SK-N-SH treated with all-trans-retinoic acid at 6 μM for 48 hours (cell line): Measurements from ENCODE around the gene SERPINA6.

Experiments used
- ATAC-seq: fragments of 200-7000 bp; cut with Tn5 transposase; 3 replicates; pipeline ENCODE4 v1.9.1; 2020; ENCODE audit warnings: mild to moderate bottlenecking, moderate library complexity
- ARNTL ChIP-seq: fragments of 450-650 bp; formaldehyde crosslinking; IDR thresholded peaks from 2 replicates; pipeline ENCODE4 v1.5.0; 2020; ENCODE audit warnings: low read depth, mild to moderate bottlenecking, moderate library complexity, borderline replicate concordance
- BACH2 ChIP-seq: fragments of 250-450 bp; sonication (Bioruptor Pico); IDR thresholded peaks from 2 replicates; pipeline ENCODE4 v1.9.0; 2021; ENCODE audit warnings: mild to moderate bottlenecking, borderline replicate concordance
- ESRRG ChIP-seq: fragments of 250-450 bp; sonication (Bioruptor Pico); IDR thresholded peaks from 2 replicates; pipeline ENCODE4 v1.6.1; 2021; ENCODE audit warnings: mild to moderate bottlenecking
- GLIS3 ChIP-seq: fragments of 250-450 bp; sonication (Bioruptor Pico); IDR thresholded peaks from 2 replicates; pipeline ENCODE4 v1.5.0; 2020; ENCODE audit warnings: mild to moderate bottlenecking, moderate library complexity
- ISL1 ChIP-seq: fragments of 250-450 bp; sonication (Bioruptor Pico); IDR thresholded peaks from 2 replicates; pipeline ENCODE4 v2.1.2; 2022; ENCODE audit warnings: mild to moderate bottlenecking, moderate library complexity
- OSR1 ChIP-seq: fragments of 250-450 bp; sonication (Bioruptor Pico); IDR thresholded peaks from 2 replicates; pipeline ENCODE4 v1.8.0; 2022; ENCODE audit warnings: moderate library complexity, mild to moderate bottlenecking, inconsistent platforms
- PPARA ChIP-seq: fragments of 250-450 bp; sonication (Bioruptor Pico); IDR thresholded peaks from 2 replicates; pipeline ENCODE4 v1.5.0; 2020; ENCODE audit warnings: mild to moderate bottlenecking, borderline replicate concordance
- RARB ChIP-seq: fragments of 250-450 bp; sonication (Bioruptor Pico); IDR thresholded peaks from 2 replicates; pipeline ENCODE4 v1.8.0; 2021; ENCODE audit warnings: mild to moderate bottlenecking, moderate library complexity
- SNAI2 ChIP-seq: fragments of 250-450 bp; sonication (Bioruptor Pico); IDR thresholded peaks from 2 replicates; pipeline ENCODE4 v1.5.0; 2020; ENCODE audit warnings: mild to moderate bottlenecking, moderate library complexity
- TCF4 ChIP-seq: fragments of 250-450 bp; sonication (Bioruptor Pico); IDR thresholded peaks from 2 replicates; pipeline ENCODE4 v1.8.0; 2021; ENCODE audit warnings: mild to moderate bottlenecking, moderate library complexity, borderline replicate concordance
- TOX ChIP-seq: fragments of 250-450 bp; sonication (Bioruptor Pico); IDR thresholded peaks from 2 replicates; pipeline ENCODE4 v1.8.0; 2021; ENCODE audit warnings: mild to moderate bottlenecking, moderate library complexity, borderline replicate concordance
- ZC3H10 ChIP-seq: fragments of 250-450 bp; sonication (Bioruptor Pico); IDR thresholded peaks from 2 replicates; pipeline ENCODE4 v1.5.1; 2021; ENCODE audit warnings: mild to moderate bottlenecking, moderate library complexity
- ZFP3 ChIP-seq: fragments of 250-450 bp; sonication (Bioruptor Pico); IDR thresholded peaks from 2 replicates; pipeline ENCODE4 v1.5.0; 2020; ENCODE audit warnings: mild to moderate bottlenecking, moderate library complexity
- ZFP30 ChIP-seq: fragments of 450-650 bp; formaldehyde crosslinking; IDR thresholded peaks from 2 replicates; pipeline ENCODE4 v1.5.0; 2022; ENCODE audit warnings: mild to moderate bottlenecking, moderate library complexity
- ZNF565 ChIP-seq: fragments of 450-650 bp; formaldehyde crosslinking; conservative IDR thresholded peaks from 2 replicates; pipeline ENCODE4 v1.5.0; 2020; ENCODE audit warnings: low read depth, mild to moderate bottlenecking, moderate library complexity
- ZNF70 ChIP-seq: fragments of 450-650 bp; formaldehyde crosslinking; IDR thresholded peaks from 2 replicates; pipeline ENCODE4 v1.5.0; 2020; ENCODE audit warnings: mild to moderate bottlenecking, moderate library complexity
- ZNF8 ChIP-seq: fragments of 450-650 bp; formaldehyde crosslinking; IDR thresholded peaks from 2 replicates; pipeline ENCODE4 v1.5.0; 2020; ENCODE audit warnings: mild to moderate bottlenecking, moderate library complexity
- TF ChIP-seq, protein P1 (sequence below): fragments of 250-450 bp; sonication (Bioruptor Pico); IDR thresholded peaks from 2 replicates; pipeline ENCODE4 v1.5.0; 2020; ENCODE audit warnings: mild to moderate bottlenecking, moderate library complexity
- TF ChIP-seq, protein P2 (sequence below): fragments of 250-450 bp; sonication (Bioruptor Pico); IDR thresholded peaks from 2 replicates; pipeline ENCODE4 v1.5.1; 2020; ENCODE audit warnings: low read depth, mild to moderate bottlenecking, moderate library complexity
- TF ChIP-seq, protein P3 (sequence below): fragments of 250-450 bp; sonication (Bioruptor Pico); IDR thresholded peaks from 2 replicates; pipeline ENCODE4 v1.8.0; 2020; ENCODE audit warnings: mild to moderate bottlenecking, moderate library complexity, borderline replicate concordance
- TF ChIP-seq, protein P4 (sequence below): fragments of 250-450 bp; sonication (Bioruptor Pico); IDR thresholded peaks from 2 replicates; pipeline ENCODE4 v1.8.0; 2021; ENCODE audit warnings: low read depth, mild to moderate bottlenecking, moderate library complexity, borderline replicate concordance
- TF ChIP-seq, protein P5 (sequence below): fragments of 250-450 bp; sonication (Bioruptor Pico); IDR thresholded peaks from 2 replicates; pipeline ENCODE4 v1.5.1; 2021; ENCODE audit warnings: mild to moderate bottlenecking, moderate library complexity

Gene SERPINA6

DNA sequence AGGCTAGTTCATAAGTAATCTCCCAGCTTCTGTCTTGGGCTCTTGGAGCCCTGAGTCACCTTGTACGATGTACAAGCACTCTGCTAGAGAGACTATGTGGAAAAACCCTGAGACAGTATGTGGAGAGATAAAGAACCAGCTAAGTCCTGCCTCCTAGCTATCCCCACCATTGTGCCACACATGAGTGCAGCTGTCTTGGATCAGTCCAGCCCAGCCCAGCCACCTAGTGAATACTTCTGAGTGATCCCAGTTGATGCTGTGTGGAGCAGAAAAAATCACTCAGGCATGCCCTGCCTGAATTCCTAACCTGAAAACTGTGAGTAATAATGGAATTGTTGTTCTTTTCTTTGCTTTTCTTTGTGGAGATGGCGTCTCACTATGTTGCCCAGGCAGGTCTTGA lies 5.1 kb upstream of the SERPINA6 start:
- no peak for ATAC-seq

DNA sequence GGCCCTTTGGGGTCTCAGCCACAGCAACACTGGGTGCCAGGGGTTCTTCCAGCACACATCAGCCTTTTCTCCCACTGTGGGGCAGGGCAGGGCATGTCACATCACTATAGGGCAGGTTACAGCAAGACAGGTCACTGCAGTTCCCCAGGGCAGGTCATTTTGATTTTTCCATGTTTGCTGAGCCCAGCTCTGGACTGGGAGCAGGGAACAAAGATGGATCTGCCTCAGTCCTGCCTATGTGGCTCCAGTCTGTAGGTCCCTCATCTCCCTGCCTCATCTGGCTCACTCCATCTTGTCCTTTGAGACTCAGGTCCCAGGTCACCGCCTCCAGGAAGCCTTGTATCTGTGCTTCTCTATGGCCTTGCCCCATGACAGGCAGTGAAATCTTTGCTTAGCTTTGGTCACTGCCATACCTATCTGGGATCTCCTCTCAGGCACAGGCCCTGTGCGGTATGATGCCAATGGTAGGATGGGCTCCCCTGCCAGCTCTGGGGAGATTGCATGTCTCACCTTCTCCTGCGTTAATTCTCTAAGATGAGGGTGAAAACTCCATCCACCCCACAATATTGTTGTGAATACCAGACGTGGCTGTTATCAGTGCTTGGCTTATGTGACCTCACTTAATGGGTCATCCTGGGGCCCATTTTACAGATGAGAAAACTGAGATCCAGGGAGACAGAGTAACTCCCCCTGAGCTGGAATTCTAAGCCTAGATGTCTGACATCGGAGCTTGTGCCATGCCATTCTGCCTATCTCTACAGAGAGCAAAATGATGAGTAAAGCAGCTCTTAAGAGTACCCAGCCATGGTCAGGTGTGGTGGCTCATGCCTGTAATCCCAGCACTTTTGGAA lies 1.5 kb downstream of the SERPINA6 start:
- no peak for TF ChIP-seq OSR1
- ATAC-seq: no peak

More for the DNA sequence above, 5.1 kb upstream of the SERPINA6 start:
- no peak for TF ChIP-seq GLIS3 (CRISPR knock-in tag)
- TF ChIP-seq ESRRG (CRISPR knock-in tag): no peak
- TF ChIP-seq ZNF70 (CRISPR knock-in tag): no peak
- no peak for TF ChIP-seq ARNTL (CRISPR knock-in tag)

DNA sequence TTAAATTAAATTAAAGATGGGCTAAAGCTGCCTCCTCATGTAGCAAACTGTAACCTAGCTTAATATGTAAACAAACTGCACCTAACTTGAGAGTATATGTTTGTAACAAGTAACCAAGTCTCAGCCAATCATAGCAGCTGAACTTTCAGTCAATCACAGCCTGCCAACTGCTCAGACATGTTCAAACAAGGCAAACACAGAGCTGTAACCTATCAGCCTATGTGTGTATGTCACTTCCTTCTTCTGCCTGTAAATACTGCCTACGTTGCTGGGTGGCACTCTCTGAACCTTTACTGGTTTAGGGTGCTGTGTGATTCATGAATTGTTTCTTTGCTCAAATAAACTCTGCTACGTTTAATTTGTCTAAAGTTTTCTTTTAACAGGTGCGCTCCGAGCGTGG lies 2.9 kb downstream of the SERPINA6 start:
- ATAC-seq: no peak
- TF ChIP-seq ESRRG (CRISPR knock-in tag): no peak
- no peak for TF ChIP-seq TCF4 (CRISPR knock-in tag)
- TF ChIP-seq, protein P1, sequence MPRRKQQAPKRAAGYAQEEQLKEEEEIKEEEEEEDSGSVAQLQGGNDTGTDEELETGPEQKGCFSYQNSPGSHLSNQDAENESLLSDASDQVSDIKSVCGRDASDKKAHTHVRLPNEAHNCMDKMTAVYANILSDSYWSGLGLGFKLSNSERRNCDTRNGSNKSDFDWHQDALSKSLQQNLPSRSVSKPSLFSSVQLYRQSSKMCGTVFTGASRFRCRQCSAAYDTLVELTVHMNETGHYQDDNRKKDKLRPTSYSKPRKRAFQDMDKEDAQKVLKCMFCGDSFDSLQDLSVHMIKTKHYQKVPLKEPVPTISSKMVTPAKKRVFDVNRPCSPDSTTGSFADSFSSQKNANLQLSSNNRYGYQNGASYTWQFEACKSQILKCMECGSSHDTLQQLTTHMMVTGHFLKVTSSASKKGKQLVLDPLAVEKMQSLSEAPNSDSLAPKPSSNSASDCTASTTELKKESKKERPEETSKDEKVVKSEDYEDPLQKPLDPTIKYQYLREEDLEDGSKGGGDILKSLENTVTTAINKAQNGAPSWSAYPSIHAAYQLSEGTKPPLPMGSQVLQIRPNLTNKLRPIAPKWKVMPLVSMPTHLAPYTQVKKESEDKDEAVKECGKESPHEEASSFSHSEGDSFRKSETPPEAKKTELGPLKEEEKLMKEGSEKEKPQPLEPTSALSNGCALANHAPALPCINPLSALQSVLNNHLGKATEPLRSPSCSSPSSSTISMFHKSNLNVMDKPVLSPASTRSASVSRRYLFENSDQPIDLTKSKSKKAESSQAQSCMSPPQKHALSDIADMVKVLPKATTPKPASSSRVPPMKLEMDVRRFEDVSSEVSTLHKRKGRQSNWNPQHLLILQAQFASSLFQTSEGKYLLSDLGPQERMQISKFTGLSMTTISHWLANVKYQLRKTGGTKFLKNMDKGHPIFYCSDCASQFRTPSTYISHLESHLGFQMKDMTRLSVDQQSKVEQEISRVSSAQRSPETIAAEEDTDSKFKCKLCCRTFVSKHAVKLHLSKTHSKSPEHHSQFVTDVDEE: no peak
- no peak for TF ChIP-seq TOX
- TF ChIP-seq, protein P2, sequence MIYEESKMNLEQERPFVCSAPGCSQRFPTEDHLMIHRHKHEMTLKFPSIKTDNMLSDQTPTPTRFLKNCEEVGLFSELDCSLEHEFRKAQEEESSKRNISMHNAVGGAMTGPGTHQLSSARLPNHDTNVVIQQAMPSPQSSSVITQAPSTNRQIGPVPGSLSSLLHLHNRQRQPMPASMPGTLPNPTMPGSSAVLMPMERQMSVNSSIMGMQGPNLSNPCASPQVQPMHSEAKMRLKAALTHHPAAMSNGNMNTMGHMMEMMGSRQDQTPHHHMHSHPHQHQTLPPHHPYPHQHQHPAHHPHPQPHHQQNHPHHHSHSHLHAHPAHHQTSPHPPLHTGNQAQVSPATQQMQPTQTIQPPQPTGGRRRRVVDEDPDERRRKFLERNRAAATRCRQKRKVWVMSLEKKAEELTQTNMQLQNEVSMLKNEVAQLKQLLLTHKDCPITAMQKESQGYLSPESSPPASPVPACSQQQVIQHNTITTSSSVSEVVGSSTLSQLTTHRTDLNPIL (CRISPR knock-in tag): no peak
- TF ChIP-seq SNAI2 (CRISPR knock-in tag): no peak
- TF ChIP-seq ZC3H10 (CRISPR knock-in tag): no peak
- no peak for TF ChIP-seq PPARA (CRISPR knock-in tag)
- no peak for TF ChIP-seq OSR1
- TF ChIP-seq ZFP3 (CRISPR knock-in tag): no peak
- TF ChIP-seq BACH2: no peak
- no peak for TF ChIP-seq ISL1
- no peak for TF ChIP-seq GLIS3 (CRISPR knock-in tag)

DNA sequence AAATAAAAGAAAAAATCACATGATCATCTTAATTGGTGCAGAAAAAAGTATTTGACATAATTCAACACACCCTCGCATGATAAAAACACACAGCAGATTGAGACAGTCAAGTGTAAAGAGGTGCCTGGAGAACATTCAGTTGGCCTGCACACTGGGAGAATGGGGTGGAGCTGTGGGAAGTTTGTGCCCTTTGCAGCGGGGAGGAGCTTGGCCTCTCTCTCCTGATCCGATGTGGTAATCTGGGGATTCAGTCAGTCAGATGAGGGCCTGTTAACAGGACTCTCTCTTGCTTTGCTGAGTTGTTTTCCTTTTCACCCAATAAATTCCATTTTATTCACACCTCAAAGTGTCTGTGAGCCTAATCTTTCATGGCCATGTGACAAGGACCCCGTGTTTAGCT lies 5.9 kb downstream of the SERPINA6 start:
- ATAC-seq: no peak
- TF ChIP-seq ZNF8 (CRISPR knock-in tag): no peak
- no peak for TF ChIP-seq ARNTL (CRISPR knock-in tag)
- no peak for TF ChIP-seq TCF4 (CRISPR knock-in tag)
- TF ChIP-seq, protein P3, sequence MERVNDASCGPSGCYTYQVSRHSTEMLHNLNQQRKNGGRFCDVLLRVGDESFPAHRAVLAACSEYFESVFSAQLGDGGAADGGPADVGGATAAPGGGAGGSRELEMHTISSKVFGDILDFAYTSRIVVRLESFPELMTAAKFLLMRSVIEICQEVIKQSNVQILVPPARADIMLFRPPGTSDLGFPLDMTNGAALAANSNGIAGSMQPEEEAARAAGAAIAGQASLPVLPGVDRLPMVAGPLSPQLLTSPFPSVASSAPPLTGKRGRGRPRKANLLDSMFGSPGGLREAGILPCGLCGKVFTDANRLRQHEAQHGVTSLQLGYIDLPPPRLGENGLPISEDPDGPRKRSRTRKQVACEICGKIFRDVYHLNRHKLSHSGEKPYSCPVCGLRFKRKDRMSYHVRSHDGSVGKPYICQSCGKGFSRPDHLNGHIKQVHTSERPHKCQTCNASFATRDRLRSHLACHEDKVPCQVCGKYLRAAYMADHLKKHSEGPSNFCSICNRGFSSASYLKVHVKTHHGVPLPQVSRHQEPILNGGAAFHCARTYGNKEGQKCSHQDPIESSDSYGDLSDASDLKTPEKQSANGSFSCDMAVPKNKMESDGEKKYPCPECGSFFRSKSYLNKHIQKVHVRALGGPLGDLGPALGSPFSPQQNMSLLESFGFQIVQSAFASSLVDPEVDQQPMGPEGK (CRISPR knock-in tag): no peak
- TF ChIP-seq GLIS3 (CRISPR knock-in tag): no peak
- no peak for TF ChIP-seq ZNF70 (CRISPR knock-in tag)
- no peak for TF ChIP-seq ZFP3 (CRISPR knock-in tag)
- no peak for TF ChIP-seq ZNF565 (CRISPR knock-in tag)
- TF ChIP-seq, protein P4, sequence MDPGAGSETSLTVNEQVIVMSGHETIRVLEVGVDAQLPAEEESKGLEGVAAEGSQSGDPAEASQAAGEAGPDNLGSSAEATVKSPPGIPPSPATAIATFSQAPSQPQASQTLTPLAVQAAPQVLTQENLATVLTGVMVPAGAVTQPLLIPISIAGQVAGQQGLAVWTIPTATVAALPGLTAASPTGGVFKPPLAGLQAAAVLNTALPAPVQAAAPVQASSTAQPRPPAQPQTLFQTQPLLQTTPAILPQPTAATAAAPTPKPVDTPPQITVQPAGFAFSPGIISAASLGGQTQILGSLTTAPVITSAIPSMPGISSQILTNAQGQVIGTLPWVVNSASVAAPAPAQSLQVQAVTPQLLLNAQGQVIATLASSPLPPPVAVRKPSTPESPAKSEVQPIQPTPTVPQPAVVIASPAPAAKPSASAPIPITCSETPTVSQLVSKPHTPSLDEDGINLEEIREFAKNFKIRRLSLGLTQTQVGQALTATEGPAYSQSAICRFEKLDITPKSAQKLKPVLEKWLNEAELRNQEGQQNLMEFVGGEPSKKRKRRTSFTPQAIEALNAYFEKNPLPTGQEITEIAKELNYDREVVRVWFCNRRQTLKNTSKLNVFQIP (CRISPR knock-in tag): no peak
- no peak for TF ChIP-seq RARB (CRISPR knock-in tag)
- TF ChIP-seq, protein P5, sequence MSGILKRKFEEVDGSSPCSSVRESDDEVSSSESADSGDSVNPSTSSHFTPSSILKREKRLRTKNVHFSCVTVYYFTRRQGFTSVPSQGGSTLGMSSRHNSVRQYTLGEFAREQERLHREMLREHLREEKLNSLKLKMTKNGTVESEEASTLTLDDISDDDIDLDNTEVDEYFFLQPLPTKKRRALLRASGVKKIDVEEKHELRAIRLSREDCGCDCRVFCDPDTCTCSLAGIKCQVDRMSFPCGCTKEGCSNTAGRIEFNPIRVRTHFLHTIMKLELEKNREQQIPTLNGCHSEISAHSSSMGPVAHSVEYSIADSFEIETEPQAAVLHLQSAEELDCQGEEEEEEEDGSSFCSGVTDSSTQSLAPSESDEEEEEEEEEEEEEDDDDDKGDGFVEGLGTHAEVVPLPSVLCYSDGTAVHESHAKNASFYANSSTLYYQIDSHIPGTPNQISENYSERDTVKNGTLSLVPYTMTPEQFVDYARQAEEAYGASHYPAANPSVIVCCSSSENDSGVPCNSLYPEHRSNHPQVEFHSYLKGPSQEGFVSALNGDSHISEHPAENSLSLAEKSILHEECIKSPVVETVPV (CRISPR knock-in tag): no peak
- no peak for TF ChIP-seq ZC3H10 (CRISPR knock-in tag)
- TF ChIP-seq ZFP30: no peak
- TF ChIP-seq BACH2: no peak
- TF ChIP-seq, protein P2 (CRISPR knock-in tag): no peak
- no peak for TF ChIP-seq ISL1
- no peak for TF ChIP-seq PPARA (CRISPR knock-in tag)
- TF ChIP-seq OSR1: no peak
